8988T (cell line): Measurements from ENCODE around the gene PRR14.
A peak's percentile ranks its signal among the peaks of the same experiment; 100 is the strongest.
"Not testable (repeated sequence)": the region's sequence is repeated elsewhere in the genome, so short reads cannot be mapped to it uniquely, and the experiment has no call there.

Source experiments
- DNase-seq: peaks from one replicate; pipeline ENCODE4 v3.0.0; 2011

The PRR14 gene

GRCh38 chr16:30650369-30651123, at the start of gene PRR14:
PRR14 (plus strand) TSS chr16:30650960; CDS start chr16:30651646, 686 bp downstream.
- DNase-seq = peak; percentile 81

- no peak for DNase-seq
Observed at GRCh38 chr16:30601966-30602365, 48.8 kb upstream of the PRR14 start.

- DNase-seq = no peak
Observed at GRCh38 chr16:30602616-30603277, 48.0 kb upstream of the PRR14 start.

GRCh38 chr16:30603945-30604315, 46.8 kb upstream of the PRR14 start:
- DNase-seq = no peak

GRCh38 chr16:30604316-30604947, 46.3 kb upstream of the PRR14 start:
- no peak for DNase-seq

GRCh38 chr16:30605158-30605557, 45.6 kb upstream of the PRR14 start:
- DNase-seq = no peak

- no peak for DNase-seq
Observed at GRCh38 chr16:30606004-30606403, 44.8 kb upstream of the PRR14 start.

- DNase-seq = peak; percentile 27
Observed at GRCh38 chr16:30609002-30609925, 41.5 kb upstream of the PRR14 start.

- peak; percentile 72 for DNase-seq
Observed at GRCh38 chr16:30609926-30610839, 40.6 kb upstream of the PRR14 start, which contains the start of gene ZNF689. ZNF689 (minus strand) TSS chr16:30610389; CDS start chr16:30610041, 348 bp downstream.

GRCh38 chr16:30615358-30616091, 35.2 kb upstream of the PRR14 start:
- peak; percentile 42 for DNase-seq

- DNase-seq = no peak
Observed at GRCh38 chr16:30619202-30619601, 31.6 kb upstream of the PRR14 start.

GRCh38 chr16:30619638-30620037, 31.1 kb upstream of the PRR14 start:
- DNase-seq = no peak

GRCh38 chr16:30620169-30620568, 30.6 kb upstream of the PRR14 start:
- DNase-seq = no peak

GRCh38 chr16:30621765-30622164, 29.0 kb upstream of the PRR14 start:
- DNase-seq = no peak

- DNase-seq = no peak
Observed at GRCh38 chr16:30622455-30623032, 28.2 kb upstream of the PRR14 start.

GRCh38 chr16:30623536-30624283, 27.1 kb upstream of the PRR14 start:
- no peak for DNase-seq

GRCh38 chr16:30626236-30626635, 24.5 kb upstream of the PRR14 start:
- DNase-seq = no peak

- no peak for DNase-seq
Observed at GRCh38 chr16:30628628-30629540, 21.9 kb upstream of the PRR14 start.

GRCh38 chr16:30632454-30632853, 18.3 kb upstream of the PRR14 start:
- not testable (repeated sequence) for DNase-seq
